Dedifferentiated amniotic fluid mesenchymal stem cell (primary cell): Measurements from ENCODE around the gene GOLGA6L9.
"Not testable (repeated sequence)": the region's sequence is repeated elsewhere in the genome, so short reads cannot be mapped to it uniquely, and the experiment has no call there.

ENCODE experiments used
- DNase-seq: peaks from one replicate; pipeline ENCODE4 v3.0.0-alpha.2; 2016; ENCODE audit errors: extremely low spot score

GOLGA6L9 gene, protein sequence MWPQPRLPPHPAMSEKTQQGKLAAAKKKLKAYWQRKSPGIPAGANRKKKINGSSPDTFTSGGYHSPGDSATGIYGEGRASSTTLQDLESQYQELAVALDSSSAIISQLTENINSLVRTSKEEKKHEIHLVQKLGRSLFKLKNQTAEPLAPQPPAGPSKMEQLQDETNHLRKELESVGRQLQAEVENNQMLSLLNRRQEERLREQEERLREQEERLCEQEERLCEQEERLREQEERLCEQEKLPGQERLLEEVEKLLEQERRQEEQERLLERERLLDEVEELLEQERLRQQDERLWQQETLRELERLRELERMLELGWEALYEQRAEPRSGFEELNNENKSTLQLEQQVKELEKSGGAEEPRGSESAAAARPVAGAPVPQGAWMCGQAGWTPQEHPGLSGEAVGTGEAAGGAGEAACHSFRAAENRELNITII

DNA sequence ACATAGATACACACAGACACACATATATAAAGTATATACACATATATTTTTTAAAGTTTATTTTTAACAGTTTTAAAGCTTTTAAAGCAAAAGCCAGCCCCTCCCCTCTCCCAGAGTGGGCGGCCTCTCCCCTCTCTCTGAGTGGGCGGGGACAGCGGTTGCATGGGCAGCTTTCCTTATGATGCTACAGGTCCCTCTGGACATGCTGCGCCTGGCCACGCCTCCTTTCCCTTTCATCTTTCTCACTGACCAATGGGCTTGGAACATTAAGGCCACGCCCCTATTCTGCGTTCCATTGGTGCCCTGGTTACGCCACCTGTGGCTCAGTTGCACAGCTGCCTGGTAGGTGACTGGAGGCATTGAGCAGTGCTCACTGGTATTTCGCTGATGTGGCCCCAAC lies at the start of gene GOLGA6L9:
TSS of gene GOLGA6L9 (plus strand) at position 124 of the 400 bp plus-strand sequence. CDS start at position 388, 264 bp downstream.
- not testable (repeated sequence) for DNase-seq

DNA sequence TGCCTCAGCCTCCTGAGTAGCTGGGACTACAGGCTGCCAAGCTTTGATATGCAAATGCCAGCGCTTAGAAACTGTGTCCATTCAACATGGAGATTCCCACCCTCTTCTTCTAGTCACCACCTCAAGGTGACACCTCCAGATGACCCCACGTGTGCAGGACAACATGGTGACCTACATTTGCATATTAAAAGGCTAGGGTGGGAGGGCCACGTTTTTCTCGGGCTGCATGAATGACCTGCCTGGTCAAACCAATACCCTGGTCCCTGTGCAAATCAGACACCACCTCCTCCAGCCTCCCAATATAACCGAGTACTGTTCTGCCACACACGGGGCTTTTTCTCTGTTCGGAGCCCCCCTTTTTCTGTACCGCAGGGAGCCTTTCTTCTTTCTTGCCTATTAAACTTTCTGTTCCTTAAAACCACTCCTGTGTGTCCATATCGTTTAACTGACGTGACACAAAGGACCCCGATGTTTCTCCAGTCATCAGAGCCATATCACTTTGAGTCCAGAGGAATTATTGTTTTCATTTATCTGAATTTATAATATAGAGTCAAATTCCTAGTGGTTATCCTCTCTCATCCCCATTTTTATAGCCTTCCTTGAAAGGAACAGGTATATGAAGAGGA lies 48.2 kb upstream of the GOLGA6L9 start:
- not testable (repeated sequence) for DNase-seq

DNA sequence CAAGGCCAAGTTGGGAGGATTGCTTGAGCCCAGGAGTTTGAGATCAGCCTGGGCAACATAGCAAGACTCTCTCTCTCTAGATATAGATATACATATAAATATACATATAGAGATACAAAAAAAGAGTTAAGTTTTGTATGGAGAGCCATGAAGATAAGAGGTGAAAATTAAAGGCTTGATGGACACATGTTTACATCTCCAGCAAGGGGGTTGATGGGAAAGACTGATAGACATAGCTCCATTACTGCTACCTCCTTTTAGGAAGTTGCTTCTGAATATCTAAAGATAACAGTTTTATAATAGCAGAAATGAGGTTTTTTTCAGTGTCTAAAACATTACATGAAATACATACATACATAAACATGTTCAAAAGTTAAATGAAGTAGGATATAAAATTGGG lies 42.4 kb upstream of the GOLGA6L9 start:
- DNase-seq = not testable (repeated sequence)

DNA sequence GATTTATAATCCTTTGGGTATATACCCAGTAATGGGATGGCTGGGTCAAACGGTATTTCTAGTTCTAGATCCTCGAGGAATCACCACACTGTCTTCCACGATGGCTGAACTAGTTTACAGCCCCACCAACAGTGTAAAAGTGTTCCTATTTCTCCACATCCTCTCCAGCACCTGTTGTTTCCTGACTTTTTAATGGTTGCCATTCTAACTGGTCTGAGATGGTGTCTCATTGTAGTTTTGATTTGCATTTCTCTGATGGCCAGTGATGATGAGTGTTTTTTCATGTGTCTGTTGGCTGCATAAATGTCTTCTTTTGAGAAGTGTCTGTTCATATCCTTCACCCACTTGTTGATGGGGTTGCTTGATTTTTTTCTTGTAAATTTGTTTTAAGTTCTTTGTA lies 39.5 kb upstream of the GOLGA6L9 start:
- not testable (repeated sequence) for DNase-seq

DNA sequence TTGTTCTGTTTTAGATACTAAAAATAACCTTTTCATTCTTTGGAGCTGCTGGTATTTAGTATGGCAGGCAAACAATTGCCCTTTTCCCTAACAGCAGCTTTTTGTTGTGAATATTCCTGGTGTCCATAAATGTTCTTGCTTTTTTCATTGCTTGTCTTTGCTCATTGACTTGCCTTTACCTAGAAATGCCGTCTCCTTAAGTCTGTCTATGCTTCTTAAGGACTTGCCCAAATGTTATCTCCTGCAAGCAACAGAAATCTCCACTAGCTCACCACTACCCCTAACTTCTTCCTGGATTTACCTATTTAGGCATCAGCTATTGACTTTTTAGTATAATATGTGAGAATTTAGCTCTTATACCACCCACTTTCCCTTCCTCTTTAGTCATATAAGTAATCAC lies 37.5 kb upstream of the GOLGA6L9 start:
- not testable (repeated sequence) for DNase-seq

DNA sequence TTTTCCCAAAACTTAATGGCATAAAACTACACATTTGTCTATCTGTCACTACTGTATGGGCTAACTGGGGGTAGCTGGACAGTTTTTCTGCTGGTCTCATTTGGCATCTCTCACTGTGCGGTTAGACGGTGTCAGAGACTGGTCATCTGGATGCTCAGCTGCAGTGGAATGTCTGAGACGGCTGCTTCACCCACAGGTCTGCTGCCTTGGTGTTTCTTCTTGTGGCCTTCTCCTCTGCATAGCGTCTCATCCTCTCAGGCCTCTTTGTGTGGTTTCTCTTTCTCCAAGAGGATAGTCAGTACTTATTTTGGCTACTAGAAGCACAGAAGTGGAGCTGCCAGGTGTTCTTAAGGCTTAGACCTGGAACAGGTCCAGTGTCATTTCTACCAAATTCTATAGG lies 35.9 kb upstream of the GOLGA6L9 start:
- DNase-seq = peak; percentile 20

DNA sequence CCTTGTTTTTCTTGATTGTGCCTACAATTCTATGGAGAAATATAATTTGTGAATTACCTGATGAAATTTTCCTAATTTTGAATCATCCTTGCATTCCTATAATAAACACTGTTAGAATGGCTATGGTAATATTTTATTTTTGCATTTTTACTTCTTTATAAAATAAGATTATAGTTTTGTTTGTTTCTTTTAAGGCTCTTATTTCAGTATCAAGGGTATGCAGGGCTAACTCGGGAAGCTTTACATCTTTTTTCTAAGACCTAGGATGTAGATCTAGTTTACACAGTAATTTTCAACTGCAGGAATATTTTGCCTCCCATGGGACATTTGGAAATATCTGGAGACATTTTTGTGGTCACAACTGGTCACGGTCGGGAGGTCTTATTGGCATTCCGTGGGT lies 33.8 kb upstream of the GOLGA6L9 start:
- not testable (repeated sequence) for DNase-seq

DNA sequence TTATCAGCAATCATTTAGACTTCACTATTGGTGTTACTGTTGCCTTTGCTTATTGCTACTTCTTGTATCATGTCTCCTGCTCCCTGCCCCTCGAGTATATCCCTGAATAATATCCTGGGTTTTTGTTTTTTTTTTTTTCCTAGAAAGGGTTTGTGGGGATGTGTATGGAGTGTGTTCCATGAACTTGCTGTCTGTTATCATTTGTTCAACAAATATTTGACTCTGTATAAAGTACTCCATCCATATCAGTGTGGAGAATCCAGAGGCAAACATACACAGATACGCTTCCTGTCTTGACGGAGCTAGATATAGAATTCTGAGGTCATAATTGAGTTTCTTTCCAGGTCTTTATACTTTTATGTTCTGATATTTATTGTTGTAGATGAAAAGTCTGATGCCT lies 31.8 kb upstream of the GOLGA6L9 start:
- DNase-seq = no peak

DNA sequence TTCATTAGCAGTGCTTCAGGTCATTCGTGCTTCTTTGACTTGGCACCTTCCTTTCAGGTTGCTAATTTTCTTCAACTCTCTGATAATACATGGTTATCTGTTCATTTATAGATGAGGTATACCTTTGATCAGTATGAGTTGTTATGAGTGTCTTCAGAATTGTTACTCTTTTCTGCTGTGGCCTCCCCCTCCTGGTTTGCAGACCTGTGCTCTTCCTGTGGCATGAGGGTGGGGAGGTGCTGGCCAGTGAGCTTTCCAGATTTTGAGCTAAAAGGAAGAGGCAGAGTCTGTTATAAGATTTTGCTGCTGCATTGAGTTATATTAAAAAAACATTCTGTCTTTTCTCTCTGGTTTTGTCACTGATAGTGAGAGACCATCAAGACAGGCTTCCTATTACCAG lies 30.8 kb upstream of the GOLGA6L9 start:
- DNase-seq = no peak

DNA sequence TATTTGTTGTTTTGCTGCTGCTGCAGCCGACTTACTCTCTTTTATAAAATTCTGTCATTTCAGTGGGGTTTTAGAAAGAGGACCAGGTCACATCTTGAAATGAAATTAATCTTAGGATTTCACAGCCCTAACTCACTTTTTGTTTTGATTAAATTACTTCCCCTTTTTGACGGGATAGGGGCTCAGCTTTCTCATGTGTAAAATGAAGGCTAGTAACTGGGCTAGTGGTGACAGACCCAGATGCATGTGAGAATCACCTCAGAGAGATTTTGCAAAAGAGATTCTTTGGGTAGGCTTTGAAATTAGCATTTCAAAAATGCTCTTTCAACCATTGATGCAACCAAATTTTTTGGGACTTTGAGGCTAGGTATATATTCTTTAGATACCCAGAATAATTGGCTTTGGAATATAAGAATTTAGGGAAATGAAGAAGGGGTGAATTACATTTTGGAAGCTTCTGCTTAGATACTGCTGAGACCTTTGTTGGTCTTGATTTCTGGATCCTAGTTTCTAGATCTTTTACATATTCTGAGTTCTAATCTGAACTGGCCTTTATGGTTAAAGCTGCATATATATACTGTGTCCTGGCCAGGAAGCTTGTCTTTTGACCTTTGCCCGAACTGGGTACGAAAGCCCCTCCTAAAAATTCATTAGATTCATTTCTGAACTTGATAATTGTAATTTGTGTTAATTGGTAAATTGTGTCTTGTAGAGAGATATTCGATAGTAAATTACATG lies 30.1 kb upstream of the GOLGA6L9 start:
- not testable (repeated sequence) for DNase-seq

DNA sequence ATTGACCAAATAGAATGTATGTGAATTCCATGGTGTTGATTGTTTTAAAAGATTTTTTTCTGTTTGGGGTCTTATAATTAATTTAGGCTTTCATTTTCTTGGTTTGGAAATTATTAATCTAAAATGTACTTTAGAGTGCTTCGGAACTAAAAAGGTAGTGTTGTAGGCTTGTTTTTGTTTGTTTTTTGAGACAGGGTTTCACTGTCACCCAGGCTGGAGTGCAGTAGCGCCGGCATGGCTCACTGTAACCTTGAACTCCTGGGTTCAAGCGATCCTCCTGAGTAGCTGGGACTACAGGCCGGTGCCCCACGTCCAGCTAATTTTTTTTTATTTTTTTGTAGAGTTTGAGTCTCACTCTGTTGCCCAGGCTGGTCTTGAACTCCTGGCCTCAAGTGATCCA lies 27.7 kb upstream of the GOLGA6L9 start:
- DNase-seq = not testable (repeated sequence)

DNA sequence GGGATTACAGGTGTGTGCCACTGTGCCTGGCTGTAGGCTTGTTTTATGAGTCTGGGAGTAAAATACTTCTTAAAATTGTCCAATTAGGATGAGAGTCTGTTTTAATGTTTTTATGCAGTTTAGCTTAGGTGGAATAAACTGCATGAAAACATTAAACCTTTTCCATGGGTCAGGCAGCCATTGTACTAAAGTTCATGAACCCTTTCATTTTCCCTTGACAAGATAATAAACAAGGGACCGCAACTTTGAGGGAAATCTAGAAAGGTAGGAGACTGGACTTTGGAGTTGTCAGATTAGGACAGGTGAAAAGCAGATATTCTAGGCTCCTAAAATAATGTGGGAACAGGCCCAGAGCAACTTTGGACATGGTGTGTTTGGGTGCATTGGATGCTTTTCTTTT lies 27.3 kb upstream of the GOLGA6L9 start:
- DNase-seq = not testable (repeated sequence)

DNA sequence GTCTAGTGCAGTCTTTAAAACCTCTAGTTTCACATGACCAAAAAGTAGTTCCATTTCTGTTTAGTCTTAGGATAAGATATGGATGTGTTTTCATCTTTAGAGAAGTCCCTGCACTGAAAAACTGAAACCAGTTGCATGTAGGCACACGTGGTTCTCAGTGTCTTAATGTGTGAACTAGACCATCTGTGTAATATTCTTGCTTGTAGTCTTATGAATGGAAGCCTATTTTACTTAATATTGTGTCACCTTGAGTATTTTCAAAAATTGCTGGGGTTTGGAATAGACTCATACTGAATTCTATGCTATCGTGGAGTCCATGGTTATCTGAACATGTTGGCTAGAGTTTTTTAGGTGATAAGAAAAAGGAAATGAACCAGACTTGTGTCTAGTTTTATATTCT lies 23.4 kb upstream of the GOLGA6L9 start:
- not testable (repeated sequence) for DNase-seq

DNA sequence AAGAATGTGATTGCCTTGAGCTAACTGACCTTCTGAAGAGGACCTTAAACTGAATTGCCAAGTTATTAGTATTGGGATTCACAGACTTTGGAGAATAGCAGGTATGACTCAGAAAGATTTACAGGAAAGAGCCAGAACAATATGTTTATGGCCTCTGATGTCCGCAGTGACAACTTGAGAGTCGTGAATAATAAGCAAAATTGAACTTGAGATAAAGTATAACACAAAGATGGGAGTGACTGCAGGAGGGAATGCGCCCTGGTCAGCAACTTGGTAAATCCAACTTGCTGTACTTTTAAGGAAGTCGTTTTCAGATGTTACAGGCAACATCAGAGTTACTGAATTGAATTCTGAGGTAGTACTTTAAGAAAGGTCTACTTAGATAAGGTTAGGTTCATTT lies 19.3 kb upstream of the GOLGA6L9 start:
- not testable (repeated sequence) for DNase-seq

DNA sequence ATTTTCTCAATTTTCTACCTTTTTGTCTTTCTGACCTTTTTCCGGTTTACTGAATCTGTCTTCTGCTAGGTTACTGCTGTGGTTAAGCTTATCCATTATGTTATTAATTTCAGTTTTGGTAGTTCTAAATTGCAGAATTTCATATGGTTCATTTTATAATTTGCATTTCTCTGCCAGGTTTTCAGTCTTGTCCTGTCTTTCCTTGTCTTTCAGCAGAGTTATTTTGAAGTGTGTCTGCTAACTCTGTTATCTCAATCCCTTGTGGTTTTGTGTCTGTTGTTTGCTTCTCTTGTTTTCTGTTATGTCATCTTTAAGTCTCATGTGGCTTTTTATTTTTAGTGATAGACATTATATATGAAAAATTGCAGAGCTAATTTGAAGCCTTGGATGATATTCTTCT lies 18.0 kb upstream of the GOLGA6L9 start:
- not testable (repeated sequence) for DNase-seq

DNA sequence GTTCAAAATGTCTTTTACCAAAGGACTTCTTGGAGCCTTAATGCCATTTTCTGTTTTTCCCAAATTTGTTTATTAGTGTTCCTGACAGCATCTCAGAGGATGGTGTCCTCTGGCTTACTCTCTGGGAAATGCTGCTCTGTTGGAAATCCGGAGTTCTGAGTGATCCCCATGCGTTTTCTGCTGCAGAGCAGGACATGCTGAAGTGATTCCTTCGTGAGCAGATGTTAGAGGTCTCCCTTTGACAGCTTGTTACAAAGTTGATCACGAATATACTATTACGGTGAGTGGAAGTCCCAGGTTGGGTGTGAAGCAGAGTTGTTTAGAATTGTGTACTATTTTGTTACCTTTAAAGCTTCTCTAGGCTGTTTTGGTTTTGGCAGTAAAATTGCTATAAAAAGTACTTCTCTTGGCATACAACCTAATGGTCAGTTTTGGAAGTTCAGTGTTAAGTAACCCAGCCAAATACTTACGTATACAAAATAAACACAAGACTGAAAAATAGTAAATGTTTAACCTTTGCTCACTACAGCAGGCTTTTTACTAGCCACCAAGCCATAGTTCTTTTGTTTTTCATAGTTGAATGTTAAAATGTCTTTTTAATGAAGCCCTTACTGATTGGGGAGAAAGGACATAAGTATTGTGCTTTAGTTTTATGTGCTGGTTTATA lies 15.0 kb upstream of the GOLGA6L9 start:
- not testable (repeated sequence) for DNase-seq

DNA sequence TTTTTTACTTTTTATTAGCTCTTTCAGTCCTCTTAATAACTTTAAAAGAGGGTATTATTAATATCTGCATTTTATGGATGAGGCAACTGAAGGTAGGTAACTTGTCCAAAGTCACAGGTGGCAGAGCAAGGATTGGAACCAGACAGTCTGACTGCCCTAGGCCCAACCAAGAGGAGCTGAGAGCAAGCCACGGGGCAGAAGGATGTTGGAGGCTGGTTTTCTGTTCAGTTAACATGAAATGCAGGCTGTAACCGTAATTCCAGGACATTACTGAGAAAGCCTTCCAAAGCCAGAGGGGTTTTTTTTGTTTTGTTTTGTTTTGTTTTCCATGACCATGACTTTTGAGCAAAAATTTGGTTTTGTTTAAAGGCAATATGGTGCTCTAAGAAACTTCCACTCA lies 9.1 kb upstream of the GOLGA6L9 start:
- not testable (repeated sequence) for DNase-seq

DNA sequence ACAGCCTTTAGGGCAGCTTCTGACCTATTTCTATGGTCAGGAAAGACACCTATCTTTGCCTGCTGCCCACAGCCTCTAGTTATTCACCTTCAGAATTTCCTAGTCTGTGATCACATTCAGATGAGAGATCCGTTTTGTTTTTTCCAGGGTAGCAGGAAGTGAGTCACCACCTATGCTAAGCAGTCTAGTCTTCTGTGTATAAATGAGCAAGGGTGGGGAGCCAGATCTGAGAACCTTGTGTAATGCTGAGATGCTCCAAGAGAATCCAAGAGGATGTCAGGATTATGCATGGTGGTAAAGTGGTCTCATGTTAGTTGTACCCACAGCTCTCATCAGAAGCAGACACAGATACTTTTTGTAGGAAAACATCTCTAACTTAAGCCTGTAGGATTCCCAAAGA lies 8.7 kb upstream of the GOLGA6L9 start:
- DNase-seq = not testable (repeated sequence)

DNA sequence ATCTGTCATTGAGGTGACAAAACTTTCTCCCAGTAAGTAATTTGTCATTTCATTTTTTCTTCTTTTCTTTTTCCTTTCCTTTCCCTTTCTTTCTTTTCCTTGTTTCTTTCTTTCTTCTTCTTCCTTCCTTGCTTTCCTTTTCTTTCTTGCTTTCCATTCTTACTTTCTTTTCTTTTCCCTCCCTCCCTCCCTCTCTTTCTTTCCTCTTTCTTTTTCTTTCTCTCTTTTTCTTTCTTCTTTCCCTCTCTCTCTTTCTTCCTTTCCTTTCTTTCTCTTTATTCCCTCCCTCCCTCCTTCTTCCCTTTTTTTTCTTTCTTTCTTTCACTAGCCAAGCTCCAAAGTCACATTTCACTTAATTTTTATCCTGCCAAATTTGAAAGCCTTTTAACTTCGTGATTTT lies 2.5 kb upstream of the GOLGA6L9 start:
- not testable (repeated sequence) for DNase-seq

DNA sequence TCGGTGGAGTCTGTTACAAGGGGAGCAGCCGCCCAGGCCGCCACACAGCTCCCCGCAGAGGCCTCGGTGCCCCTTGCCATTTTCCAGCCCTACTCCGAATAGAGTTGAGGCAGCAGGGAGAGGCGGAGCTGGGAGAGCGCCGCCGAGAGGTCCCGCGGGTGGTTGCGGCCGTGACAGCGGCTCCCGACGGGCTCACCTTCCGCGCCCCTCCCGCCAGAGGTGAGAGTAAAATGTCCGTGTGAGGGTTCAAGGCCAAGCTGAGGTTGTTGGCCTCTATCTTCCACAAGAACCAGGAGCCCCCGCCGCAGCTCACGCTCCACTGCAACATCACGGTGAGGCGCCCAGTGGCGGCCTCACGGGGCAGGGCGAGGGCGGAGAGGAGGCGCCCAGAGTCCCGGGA lies 15.8 kb downstream of the GOLGA6L9 start:
- DNase-seq = not testable (repeated sequence)

DNA sequence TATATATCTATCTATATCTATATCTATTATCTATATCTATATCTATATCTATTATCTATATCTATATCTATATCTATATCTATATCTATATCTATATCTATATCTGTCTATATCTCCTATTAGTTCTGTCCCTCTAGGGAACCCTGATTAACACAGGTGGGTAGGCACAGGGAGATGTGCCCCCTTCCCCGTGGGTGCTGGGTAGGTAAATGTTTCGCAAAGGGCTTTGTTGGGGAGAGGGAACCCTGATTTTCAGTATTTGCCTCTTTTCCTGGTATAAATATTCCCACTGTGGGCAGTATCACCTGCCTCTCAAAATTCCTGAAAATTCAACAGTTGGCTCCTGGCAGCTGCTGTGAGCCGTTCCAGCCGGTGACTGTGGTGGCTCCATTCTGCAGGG lies 27.7 kb downstream of the GOLGA6L9 start:
- DNase-seq = not testable (repeated sequence)

DNA sequence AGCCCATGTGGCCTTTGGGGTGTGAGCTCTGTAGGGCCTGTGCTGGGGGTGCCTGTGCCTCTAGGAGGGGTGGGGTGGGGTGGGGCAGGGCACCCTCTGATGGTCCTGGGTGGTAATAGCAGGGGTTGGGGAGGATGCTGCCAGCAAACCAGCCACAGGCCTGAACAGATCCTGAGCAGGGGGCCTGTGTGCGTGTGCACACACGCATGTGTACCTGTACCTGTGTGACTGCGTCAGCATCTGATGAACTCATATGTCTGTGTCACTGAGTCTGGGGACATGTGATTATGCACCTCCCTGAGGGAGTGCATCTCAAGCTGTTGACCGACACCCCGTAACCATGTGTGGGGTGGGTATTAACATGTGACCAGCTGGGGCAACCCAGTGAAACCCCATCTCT lies 36.0 kb downstream of the GOLGA6L9 start:
- DNase-seq = not testable (repeated sequence)
